Measurements from ENCODE around the gene GNL2.

GNL2 gene

DNA sequence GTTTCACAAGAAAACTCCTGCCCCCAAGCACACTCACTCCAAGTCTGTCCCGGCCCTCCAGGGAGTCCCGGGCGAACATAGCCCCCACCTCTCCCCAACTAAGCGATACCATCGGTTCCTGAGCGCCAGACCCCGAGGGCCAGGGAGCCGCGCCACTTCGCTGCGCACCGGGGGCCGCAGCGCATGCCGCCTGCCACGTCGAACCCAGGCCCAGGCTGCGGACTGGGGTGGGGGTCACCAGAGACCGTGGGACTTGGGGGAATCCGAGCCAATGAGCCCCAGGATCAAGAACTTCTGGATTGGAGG, 38.2 kb upstream of the GNL2 start:
- no peak for DNase-seq
- TF ChIP-seq, protein P1, sequence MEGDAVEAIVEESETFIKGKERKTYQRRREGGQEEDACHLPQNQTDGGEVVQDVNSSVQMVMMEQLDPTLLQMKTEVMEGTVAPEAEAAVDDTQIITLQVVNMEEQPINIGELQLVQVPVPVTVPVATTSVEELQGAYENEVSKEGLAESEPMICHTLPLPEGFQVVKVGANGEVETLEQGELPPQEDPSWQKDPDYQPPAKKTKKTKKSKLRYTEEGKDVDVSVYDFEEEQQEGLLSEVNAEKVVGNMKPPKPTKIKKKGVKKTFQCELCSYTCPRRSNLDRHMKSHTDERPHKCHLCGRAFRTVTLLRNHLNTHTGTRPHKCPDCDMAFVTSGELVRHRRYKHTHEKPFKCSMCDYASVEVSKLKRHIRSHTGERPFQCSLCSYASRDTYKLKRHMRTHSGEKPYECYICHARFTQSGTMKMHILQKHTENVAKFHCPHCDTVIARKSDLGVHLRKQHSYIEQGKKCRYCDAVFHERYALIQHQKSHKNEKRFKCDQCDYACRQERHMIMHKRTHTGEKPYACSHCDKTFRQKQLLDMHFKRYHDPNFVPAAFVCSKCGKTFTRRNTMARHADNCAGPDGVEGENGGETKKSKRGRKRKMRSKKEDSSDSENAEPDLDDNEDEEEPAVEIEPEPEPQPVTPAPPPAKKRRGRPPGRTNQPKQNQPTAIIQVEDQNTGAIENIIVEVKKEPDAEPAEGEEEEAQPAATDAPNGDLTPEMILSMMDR (IDR thresholded peaks at IDR 0.05; ENCODE audit: low read depth, low read length, missing control alignments) = no peak
- in situ Hi-C loops (cut with HindIII; ENCODE audit: low pct_ligation_motif_present, low sequenced_read_pairs) = no loop called here
- H3K4me3 ChIP-seq (ENCODE audit: low read depth, low read length) = no peak overlapping the region
- peaks cover 83% of the 10 kb centered on the region for H3K27me3 ChIP-seq (replicated peaks)
- no peak overlapping the region for H3K27ac ChIP-seq
- H3K36me3 ChIP-seq (replicated peaks) = no peaks in the 10 kb centered on the region

DNA sequence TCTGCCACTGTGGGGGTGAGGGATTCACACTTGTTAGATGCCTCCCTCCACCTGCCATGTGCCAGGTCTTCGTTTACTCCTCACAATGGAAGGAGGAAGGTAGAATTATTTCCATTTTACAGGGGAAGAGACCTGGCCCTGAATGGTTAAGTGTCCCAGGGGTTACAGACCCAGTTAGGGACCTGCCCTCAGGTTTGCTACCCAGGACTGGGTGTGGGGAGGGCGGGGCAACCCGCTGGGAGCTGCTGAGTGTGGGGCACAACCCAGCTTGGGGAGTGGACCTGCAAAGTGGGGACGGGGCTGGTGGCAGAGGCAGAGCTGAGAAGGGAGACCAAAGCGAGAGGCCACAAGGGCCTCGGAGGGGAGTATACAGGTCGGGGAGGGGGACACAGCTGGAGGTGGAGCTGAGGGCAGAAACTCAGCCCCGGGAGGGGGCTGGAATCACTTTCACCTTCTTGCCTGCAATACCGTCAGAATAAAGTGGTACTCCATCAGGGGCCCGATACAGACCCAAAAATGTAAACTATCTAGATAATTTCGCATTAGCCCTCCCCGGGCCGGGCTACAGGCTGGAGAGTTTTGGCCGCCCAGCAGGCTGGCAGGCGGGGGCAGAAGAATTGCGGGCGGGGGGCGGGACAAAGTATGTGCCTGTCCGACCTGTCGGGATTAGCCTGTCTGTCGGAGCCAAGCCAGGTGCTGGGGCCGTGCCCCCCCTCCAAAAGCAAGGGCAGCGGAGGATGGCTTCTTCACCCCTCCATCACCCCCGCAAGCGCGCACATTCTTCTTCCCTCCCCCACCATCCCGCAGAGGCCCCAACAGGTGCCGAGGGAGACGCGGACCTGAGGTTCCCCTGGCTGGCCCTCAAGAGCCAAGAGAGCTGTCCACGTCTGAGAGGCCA, 37.6 kb upstream of the GNL2 start:
- Histone ChIP-seq H3K27me3 (replicated peaks) (peaks cover 88% of the 10 kb centered on the region), H3K4me3 (ENCODE audit: low read depth, low read length) (no peak overlapping the region), H3K36me3 (replicated peaks) (no peaks in the 10 kb centered on the region), H3K27ac (no peak overlapping the region)
- no peak for DNase-seq
- in situ Hi-C loops (cut with HindIII; ENCODE audit: low pct_ligation_motif_present, low sequenced_read_pairs) = no loop called here
- TF ChIP-seq, protein P1 (IDR thresholded peaks at IDR 0.05; ENCODE audit: low read depth, low read length, missing control alignments) = no peak

DNA sequence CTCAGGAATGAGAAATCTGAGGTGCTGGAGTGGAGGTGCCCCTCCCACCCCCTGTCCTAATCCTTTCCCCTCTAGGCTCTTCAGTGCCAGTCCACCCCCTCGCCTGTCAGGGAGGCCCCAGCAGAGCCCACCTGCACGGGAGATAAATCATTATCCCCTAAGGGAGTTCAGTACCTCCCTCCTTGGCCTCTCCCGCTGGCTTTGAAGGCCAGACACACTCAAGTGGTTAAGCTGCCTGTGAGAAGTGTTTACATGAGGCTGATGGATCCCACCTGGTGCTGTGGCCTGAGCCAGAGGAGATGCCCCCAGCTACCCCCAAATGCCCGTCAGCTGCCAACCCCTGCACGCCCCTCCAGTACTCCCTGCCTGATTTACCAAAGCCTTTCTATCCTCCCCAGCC, 35.3 kb upstream of the GNL2 start:
- Histone ChIP-seq H3K27ac (no peak overlapping the region), H3K4me3 (ENCODE audit: low read depth, low read length) (no peak overlapping the region), H3K27me3 (replicated peaks) (peaks cover 80% of the 10 kb centered on the region), H3K36me3 (replicated peaks) (no peaks in the 10 kb centered on the region)
- TF ChIP-seq, protein P1 (IDR thresholded peaks at IDR 0.05; ENCODE audit: low read depth, low read length, missing control alignments) = no peak
- no peak for DNase-seq
- in situ Hi-C loops (cut with HindIII; ENCODE audit: low pct_ligation_motif_present, low sequenced_read_pairs) = no loop called here

- H3K36me3 ChIP-seq (replicated peaks) = no peaks in the 10 kb centered on the region
- no peak for DNase-seq
- in situ Hi-C loops (cut with HindIII; ENCODE audit: low pct_ligation_motif_present, low sequenced_read_pairs) = no loop called here
- TF ChIP-seq, protein P1 (IDR thresholded peaks at IDR 0.05; ENCODE audit: low read depth, low read length, missing control alignments) = no peak
- H3K27me3 ChIP-seq (replicated peaks) = peaks cover 74% of the 10 kb centered on the region
- H3K4me3 ChIP-seq (ENCODE audit: low read depth, low read length) = no peak overlapping the region
- no peak overlapping the region for H3K27ac ChIP-seq
Observed at GRCh38 chr1:37630426-37631028, 34.8 kb upstream of the GNL2 start.

GRCh38 chr1:37629726-37630425, 34.1 kb upstream of the GNL2 start:
- H3K36me3 ChIP-seq (replicated peaks) = no peaks in the 10 kb centered on the region
- H3K4me3 ChIP-seq (ENCODE audit: low read depth, low read length) = no peak overlapping the region
- no peak overlapping the region for H3K27ac ChIP-seq
- peaks cover 69% of the 10 kb centered on the region for H3K27me3 ChIP-seq (replicated peaks)
- in situ Hi-C loops (cut with HindIII; ENCODE audit: low pct_ligation_motif_present, low sequenced_read_pairs) = no loop called here
- TF ChIP-seq, protein P1 (IDR thresholded peaks at IDR 0.05; ENCODE audit: low read depth, low read length, missing control alignments) = no peak
- DNase-seq = no peak

Measured in brain microvascular endothelial cell (primary cell).